ENCODE data around the gene SIX1.

DNA sequence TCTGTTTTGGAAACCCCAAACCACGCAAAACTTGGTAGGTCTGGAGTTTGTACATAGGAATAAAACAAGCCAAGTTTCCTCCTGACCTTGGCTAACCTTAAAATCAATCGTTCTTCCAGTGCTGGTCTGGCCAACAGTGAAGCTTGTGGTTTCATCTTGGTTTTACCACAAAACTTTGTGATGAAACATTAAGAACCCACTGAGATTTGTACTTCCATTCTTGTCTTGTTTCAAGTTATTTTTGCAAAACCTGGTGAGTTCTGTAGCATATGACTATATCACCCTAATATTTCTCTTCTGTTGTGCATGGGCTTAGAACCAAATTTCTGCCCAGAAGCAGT, 26.4 kb downstream of the SIX1 start:
- TF ChIP-seq CTCF (IDR thresholded peaks at IDR 0.05) = no peak
- TF ChIP-seq POLR2A (IDR thresholded peaks at IDR 0.05) = no peak
